ENCODE results near the gene EFEMP2.

Gene EFEMP2

DNA sequence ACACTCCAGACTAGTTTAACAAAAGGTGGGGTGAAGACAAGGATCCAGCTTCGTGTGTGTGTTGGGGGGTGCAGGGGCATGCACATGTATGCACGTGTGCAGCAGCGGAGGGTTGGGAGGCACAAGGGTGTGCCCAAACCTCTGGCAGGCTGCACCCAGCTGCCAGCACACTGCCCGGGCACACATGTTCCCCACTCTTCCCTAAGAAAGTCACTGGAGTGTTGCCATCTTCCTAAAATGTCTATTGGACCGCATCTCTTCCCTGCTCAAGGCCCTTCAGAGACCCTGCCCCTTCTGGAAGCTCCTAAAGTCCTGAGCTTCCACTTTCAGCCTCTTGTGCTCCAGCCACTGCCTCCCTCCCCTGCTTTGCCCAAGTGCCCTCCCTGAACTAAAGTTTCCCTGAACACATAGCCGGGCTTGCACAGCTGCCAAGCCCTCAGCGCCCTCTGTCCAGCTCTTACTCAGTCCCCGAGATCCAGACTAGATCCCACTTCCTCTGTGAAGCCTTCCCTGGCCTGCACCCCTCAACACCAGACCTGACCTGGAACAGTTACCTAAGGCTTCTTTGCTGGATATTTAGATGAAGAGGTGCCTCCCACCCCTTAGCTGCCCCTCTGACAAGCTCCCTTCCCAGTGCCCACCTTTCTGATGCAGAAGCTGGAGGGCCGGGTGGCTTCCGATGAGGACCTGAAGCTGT lies 20.6 kb downstream of the EFEMP2 start:
- TF ChIP-seq RARB (CRISPR knock-in tag; IDR thresholded peaks at IDR 0.05) (peak; percentile 19; the same call in 1 of the 2 replicates), BACH2 (CRISPR knock-in tag; IDR thresholded peaks at IDR 0.05; ENCODE audit: borderline replicate concordance) (no peak), ZFP30 (CRISPR knock-in tag; IDR thresholded peaks at IDR 0.05) (no peak; the same call in 1 of the 2 replicates), ZNF8 (CRISPR knock-in tag; IDR thresholded peaks at IDR 0.05) (0 out of 2 replicates have a peak, but pooled peaks have one; percentile 29), SNAI2 (CRISPR knock-in tag; IDR thresholded peaks at IDR 0.05) (no peak), ARNTL (CRISPR knock-in tag; IDR thresholded peaks at IDR 0.05; ENCODE audit: borderline replicate concordance, low read depth) (no peak), ISL1 (CRISPR knock-in tag; IDR thresholded peaks at IDR 0.05) (no peak), OSR1 (CRISPR knock-in tag; IDR thresholded peaks at IDR 0.05) (no peak), ZC3H10 (CRISPR knock-in tag; IDR thresholded peaks at IDR 0.05) (peak; percentile 45), CSDC2 (CRISPR knock-in tag; IDR thresholded peaks at IDR 0.05) (no peak), GLIS3 (CRISPR knock-in tag; IDR thresholded peaks at IDR 0.05) (peak; percentile 25; the same call in 1 of the 2 replicates), TOX (CRISPR knock-in tag; IDR thresholded peaks at IDR 0.05; ENCODE audit: borderline replicate concordance) (peak; percentile 45; the same call in 1 of the 2 replicates), TCF4 (CRISPR knock-in tag; IDR thresholded peaks at IDR 0.05; ENCODE audit: borderline replicate concordance) (no peak), ESRRG (CRISPR knock-in tag; IDR thresholded peaks at IDR 0.05) (no peak)
- TF ChIP-seq, protein P1, sequence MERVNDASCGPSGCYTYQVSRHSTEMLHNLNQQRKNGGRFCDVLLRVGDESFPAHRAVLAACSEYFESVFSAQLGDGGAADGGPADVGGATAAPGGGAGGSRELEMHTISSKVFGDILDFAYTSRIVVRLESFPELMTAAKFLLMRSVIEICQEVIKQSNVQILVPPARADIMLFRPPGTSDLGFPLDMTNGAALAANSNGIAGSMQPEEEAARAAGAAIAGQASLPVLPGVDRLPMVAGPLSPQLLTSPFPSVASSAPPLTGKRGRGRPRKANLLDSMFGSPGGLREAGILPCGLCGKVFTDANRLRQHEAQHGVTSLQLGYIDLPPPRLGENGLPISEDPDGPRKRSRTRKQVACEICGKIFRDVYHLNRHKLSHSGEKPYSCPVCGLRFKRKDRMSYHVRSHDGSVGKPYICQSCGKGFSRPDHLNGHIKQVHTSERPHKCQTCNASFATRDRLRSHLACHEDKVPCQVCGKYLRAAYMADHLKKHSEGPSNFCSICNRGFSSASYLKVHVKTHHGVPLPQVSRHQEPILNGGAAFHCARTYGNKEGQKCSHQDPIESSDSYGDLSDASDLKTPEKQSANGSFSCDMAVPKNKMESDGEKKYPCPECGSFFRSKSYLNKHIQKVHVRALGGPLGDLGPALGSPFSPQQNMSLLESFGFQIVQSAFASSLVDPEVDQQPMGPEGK (CRISPR knock-in tag; IDR thresholded peaks at IDR 0.05; ENCODE audit: borderline replicate concordance), result peak; percentile 57
- TF ChIP-seq, protein P2, sequence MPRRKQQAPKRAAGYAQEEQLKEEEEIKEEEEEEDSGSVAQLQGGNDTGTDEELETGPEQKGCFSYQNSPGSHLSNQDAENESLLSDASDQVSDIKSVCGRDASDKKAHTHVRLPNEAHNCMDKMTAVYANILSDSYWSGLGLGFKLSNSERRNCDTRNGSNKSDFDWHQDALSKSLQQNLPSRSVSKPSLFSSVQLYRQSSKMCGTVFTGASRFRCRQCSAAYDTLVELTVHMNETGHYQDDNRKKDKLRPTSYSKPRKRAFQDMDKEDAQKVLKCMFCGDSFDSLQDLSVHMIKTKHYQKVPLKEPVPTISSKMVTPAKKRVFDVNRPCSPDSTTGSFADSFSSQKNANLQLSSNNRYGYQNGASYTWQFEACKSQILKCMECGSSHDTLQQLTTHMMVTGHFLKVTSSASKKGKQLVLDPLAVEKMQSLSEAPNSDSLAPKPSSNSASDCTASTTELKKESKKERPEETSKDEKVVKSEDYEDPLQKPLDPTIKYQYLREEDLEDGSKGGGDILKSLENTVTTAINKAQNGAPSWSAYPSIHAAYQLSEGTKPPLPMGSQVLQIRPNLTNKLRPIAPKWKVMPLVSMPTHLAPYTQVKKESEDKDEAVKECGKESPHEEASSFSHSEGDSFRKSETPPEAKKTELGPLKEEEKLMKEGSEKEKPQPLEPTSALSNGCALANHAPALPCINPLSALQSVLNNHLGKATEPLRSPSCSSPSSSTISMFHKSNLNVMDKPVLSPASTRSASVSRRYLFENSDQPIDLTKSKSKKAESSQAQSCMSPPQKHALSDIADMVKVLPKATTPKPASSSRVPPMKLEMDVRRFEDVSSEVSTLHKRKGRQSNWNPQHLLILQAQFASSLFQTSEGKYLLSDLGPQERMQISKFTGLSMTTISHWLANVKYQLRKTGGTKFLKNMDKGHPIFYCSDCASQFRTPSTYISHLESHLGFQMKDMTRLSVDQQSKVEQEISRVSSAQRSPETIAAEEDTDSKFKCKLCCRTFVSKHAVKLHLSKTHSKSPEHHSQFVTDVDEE (CRISPR knock-in tag; IDR thresholded peaks at IDR 0.05), result no peak
- TF ChIP-seq, protein P3, sequence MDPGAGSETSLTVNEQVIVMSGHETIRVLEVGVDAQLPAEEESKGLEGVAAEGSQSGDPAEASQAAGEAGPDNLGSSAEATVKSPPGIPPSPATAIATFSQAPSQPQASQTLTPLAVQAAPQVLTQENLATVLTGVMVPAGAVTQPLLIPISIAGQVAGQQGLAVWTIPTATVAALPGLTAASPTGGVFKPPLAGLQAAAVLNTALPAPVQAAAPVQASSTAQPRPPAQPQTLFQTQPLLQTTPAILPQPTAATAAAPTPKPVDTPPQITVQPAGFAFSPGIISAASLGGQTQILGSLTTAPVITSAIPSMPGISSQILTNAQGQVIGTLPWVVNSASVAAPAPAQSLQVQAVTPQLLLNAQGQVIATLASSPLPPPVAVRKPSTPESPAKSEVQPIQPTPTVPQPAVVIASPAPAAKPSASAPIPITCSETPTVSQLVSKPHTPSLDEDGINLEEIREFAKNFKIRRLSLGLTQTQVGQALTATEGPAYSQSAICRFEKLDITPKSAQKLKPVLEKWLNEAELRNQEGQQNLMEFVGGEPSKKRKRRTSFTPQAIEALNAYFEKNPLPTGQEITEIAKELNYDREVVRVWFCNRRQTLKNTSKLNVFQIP (CRISPR knock-in tag; IDR thresholded peaks at IDR 0.05; ENCODE audit: borderline replicate concordance, low read depth), result no peak
- TF ChIP-seq, protein P4, sequence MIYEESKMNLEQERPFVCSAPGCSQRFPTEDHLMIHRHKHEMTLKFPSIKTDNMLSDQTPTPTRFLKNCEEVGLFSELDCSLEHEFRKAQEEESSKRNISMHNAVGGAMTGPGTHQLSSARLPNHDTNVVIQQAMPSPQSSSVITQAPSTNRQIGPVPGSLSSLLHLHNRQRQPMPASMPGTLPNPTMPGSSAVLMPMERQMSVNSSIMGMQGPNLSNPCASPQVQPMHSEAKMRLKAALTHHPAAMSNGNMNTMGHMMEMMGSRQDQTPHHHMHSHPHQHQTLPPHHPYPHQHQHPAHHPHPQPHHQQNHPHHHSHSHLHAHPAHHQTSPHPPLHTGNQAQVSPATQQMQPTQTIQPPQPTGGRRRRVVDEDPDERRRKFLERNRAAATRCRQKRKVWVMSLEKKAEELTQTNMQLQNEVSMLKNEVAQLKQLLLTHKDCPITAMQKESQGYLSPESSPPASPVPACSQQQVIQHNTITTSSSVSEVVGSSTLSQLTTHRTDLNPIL (CRISPR knock-in tag; IDR thresholded peaks at IDR 0.05; ENCODE audit: low read depth), result no peak
- TF ChIP-seq, protein P5, sequence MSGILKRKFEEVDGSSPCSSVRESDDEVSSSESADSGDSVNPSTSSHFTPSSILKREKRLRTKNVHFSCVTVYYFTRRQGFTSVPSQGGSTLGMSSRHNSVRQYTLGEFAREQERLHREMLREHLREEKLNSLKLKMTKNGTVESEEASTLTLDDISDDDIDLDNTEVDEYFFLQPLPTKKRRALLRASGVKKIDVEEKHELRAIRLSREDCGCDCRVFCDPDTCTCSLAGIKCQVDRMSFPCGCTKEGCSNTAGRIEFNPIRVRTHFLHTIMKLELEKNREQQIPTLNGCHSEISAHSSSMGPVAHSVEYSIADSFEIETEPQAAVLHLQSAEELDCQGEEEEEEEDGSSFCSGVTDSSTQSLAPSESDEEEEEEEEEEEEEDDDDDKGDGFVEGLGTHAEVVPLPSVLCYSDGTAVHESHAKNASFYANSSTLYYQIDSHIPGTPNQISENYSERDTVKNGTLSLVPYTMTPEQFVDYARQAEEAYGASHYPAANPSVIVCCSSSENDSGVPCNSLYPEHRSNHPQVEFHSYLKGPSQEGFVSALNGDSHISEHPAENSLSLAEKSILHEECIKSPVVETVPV (CRISPR knock-in tag; IDR thresholded peaks at IDR 0.05), result no peak
- ATAC-seq, result peak; percentile 1; the same call in 2 of the 3 replicates

DNA sequence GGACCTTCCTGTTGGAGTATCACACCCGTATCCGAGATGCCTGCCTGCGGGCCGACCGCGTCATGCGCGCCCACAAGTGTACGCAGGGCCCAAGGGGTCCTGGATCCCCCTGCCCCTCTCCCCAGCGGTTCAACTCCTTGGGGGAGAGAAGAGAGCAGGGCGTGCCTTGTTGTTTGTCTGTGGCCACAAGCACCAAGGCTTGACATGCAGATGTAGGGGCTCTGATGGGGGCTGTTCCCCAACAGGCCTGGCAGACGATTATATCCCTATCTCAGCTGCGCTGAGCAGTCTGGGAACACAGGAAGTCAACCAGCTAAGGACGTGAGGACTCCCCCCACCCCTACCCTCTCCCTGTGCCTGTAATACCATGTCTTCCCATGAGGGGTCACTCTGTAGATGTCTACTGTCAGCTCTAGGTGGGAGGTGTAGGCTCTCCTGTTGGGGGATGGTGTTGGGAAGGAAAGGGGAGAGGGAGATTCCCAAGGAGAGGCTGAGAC lies 21.5 kb downstream of the EFEMP2 start:
- TF ChIP-seq TOX (CRISPR knock-in tag; IDR thresholded peaks at IDR 0.05; ENCODE audit: borderline replicate concordance), result no peak
- TF ChIP-seq, protein P1 (CRISPR knock-in tag; IDR thresholded peaks at IDR 0.05; ENCODE audit: borderline replicate concordance), result no peak
- 0 out of 2 replicates have a peak, but pooled peaks have one; percentile 8 for TF ChIP-seq ARNTL (CRISPR knock-in tag; IDR thresholded peaks at IDR 0.05; ENCODE audit: borderline replicate concordance, low read depth)
- TF ChIP-seq ISL1 (CRISPR knock-in tag; IDR thresholded peaks at IDR 0.05), result no peak
- no peak for TF ChIP-seq RARB (CRISPR knock-in tag; IDR thresholded peaks at IDR 0.05)
- TF ChIP-seq GLIS3 (CRISPR knock-in tag; IDR thresholded peaks at IDR 0.05), result no peak
- no peak for TF ChIP-seq OSR1 (CRISPR knock-in tag; IDR thresholded peaks at IDR 0.05)
- 0 out of 2 replicates have a peak, but pooled peaks have one; percentile 6 for TF ChIP-seq ZFP30 (CRISPR knock-in tag; IDR thresholded peaks at IDR 0.05)
- TF ChIP-seq, protein P5 (CRISPR knock-in tag; IDR thresholded peaks at IDR 0.05), result no peak
- TF ChIP-seq ZC3H10 (CRISPR knock-in tag; IDR thresholded peaks at IDR 0.05), result peak; percentile 35
- no peak for TF ChIP-seq ZFP3 (CRISPR knock-in tag; IDR thresholded peaks at IDR 0.05)
- peak; percentile 37 for ATAC-seq
